ENCODE data around the gene GSE1.

GSE1 gene

GRCh38 chr16:85676466-85676865 lies 63.3 kb downstream of the GSE1 start:
- no peak for DNase-seq (ENCODE audit: low read depth in 2 of 2)

DNA sequence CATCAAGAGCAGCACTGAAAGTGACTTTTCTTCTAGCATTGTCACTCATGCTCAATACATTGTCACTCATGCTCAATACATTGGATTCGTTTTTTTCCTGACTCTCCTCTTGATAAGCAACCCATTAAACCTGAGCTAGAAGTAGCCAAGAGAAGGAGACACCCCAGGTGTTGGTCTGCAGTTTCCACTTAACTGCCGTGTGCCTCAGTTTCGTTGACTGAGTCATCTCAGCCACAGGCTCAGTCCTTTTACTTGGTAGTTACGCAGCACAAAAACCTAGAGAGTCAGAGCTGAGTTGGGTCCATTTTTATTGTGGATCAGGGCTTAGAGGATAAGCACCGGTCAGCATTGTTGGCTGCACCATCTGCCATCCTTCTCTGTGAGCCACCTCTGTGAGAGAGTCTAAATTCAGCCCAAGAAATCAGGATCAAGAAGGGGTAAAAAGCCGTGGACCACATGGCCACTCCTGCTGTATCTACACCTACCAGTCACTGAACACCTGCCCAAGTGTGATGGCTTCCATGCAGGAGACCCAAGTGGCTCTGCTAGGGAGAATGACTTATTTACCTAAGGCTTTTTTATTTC lies 64.4 kb downstream of the GSE1 start:
- no peak for DNase-seq (ENCODE audit: low read depth in 2 of 2)

- no peak for DNase-seq (ENCODE audit: low read depth in 2 of 2)
Observed at GRCh38 chr16:85678016-85678415, 64.9 kb downstream of the GSE1 start.

DNA sequence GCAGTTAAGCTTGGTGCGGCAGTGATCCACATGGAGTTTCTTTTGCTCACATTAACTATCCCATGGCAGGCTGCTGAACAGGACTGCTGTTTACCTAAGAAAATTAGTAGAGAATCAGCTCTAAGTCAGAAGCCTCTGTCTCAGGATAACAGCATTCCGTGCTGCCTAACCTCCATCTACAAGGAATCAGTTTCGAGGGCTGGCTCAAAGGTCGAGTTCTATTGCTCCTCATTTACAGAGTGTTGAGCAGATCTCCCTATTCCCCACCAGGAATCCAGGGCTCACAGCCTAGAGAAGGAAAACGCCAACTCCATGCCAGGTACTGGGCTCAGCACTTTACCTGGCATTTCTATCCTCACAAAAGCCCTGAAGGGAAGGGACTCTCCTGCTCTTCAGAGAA lies 65.7 kb downstream of the GSE1 start:
- DNase-seq (ENCODE audit: low read depth in 2 of 2) = no peak

DNA sequence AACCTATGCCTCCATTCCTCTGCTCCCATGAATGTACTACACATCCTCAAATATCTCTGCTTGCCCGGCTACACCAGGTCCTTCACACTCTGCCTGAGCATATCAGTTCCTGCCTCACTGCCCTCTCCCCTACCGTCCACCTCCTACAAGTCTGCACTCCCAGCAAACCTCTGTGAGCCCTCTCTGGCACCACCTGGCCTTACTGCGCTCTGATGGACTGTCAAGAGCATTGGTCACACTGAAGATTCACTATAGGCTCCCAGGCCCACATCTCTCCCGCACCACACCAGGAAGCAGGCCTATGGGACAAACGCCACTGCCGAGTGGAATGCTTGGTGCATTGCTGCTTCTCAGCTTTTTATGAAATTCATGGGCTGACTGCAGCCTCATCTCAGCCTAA lies 66.7 kb downstream of the GSE1 start:
- no peak for DNase-seq (ENCODE audit: low read depth in 2 of 2)

- DNase-seq (ENCODE audit: low read depth in 2 of 2) = no peak
Observed at GRCh38 chr16:85680352-85680944, 67.3 kb downstream of the GSE1 start.

- DNase-seq (ENCODE audit: low read depth in 2 of 2) = no peak
Observed at GRCh38 chr16:85681255-85681654, 68.1 kb downstream of the GSE1 start.

- DNase-seq (ENCODE audit: low read depth in 2 of 2) = no peak
Observed at GRCh38 chr16:85682516-85682915, 69.4 kb downstream of the GSE1 start.

- no peak for DNase-seq (ENCODE audit: low read depth in 2 of 2)
Observed at GRCh38 chr16:85683363-85683762, 70.2 kb downstream of the GSE1 start.

DNA sequence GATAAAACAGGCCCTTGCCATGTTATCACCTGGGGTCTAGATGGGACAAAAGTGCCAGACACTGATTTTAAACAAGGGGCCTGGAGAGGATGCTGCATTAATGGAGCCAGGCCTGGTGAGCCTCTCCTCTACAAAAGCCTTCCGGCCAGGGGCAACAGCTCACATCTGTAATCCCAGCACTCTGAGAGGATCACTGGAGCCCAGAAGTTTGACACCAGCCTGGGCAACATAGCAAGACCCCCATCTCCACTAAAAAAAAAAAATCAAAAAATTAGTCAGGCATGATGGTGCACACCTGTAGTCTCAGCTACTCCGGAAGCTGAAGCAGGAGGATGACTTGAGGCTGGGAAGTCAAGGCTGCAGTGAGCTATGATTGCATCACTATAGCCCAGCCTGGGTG lies 72.1 kb downstream of the GSE1 start:
- DNase-seq (ENCODE audit: low read depth in 2 of 2) = no peak

DNA sequence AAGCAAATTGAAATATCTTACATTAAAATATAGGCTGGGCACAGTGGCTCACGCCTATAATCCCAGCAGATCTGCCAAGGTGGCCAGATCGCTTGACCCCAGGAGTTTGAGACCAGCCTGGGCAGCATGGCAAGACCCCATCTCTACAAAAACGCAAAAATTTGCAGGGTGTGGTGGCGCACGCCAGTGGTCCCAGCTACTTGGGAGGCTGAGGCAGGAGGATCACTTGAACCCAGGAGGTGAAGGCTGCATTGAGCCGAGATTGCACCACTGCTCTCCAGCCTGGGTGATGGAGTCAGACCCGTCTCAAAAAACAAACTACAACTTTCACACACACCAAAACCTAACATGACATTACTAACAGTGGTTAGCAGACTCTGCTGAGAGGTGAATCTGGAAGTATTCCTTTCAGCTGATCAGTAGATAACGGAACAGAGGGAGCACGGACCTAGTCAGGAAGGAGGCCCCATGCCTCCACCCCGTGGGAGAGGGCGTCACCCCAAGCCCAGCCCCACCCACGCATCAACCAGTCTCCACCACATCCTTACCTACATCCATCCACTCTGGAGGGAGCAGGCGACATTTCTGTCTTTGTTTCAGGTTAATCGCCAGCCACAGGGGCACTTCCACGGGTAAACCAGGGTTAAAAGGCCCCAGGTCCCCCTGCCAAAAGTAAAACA lies 73.9 kb downstream of the GSE1 start:
- DNase-seq (ENCODE audit: low read depth in 2 of 2) = no peak

- no peak for DNase-seq (ENCODE audit: low read depth in 2 of 2)
Observed at GRCh38 chr16:85687651-85688471, 74.7 kb downstream of the GSE1 start.

DNA sequence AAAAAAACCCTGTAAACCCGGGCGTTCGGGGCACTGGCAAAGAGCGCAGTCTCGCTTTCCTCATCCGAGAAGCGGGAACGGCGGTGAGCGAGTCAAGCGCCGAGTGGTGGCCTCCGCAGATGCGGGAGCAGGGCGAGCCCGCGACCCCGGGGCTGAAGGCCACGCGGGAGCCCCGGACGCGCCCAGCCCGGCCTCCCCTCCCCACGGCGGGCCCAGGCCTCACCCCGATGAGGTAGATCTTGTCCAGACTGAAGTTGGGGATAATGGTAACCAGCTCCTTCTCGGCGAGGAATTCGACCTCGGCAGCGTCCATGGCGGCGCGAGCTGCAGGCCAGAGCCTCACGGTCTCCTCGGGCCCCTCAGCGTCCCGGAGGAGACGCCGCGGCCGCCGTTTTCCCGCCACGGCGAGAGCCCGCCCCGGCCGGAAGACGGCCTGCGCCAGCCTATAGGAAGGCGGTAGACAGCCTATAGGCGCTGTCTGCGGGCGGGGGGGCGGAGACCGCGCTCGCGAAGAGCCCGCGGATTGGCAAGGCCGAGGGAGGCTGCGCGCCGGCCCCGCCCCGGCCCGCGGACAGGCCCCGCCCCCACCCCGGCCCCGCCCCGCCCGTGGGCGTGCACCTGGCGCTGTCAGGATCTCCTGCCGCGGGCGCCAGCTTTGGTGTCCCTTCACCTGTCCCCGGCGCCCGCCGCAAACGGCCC lies 75.6 kb downstream of the GSE1 start, which contains the start of gene GINS2:
Gene GINS2 (minus strand): TSS at position 369 of the 699 bp plus-strand sequence. CDS start 56 bp downstream, at position 313.
- DNase-seq (ENCODE audit: low read depth in 2 of 2) = peak; percentile 77 to 83

DNA sequence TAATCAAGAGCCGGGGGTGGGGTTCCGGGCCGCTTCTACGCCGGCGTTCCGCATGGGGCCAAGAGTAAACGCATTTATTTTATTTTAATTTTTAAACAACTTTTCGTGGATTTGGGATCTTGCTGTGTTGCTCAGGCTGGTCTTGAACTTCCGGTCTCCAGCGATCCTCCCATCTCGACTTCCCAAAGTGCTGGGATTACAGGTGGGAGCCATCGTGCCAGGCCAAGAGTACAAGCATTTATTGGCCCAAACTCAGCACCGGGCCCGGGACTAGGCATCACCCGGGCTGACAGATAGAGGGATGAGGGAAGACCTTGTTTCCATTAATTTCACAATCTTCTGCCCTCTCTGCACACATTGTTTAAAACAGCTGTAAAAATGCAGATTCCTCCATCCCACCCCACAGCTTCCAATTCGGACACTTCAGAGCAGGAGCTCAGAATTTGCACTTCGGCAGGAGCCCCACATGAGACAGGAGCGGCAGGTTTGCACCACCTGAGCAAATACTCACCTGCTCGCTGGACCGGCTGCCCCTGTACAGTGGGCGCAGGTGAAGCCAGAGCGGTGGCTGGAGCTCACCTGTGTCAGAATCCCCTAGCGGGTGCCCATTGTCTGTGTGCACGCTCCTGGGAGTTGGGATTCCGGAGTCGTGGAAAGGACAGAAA lies 76.3 kb downstream of the GSE1 start:
- no peak for DNase-seq (ENCODE audit: low read depth in 2 of 2)

GRCh38 chr16:85689950-85690320 lies 76.8 kb downstream of the GSE1 start:
- no peak for DNase-seq (ENCODE audit: low read depth in 2 of 2)

DNA sequence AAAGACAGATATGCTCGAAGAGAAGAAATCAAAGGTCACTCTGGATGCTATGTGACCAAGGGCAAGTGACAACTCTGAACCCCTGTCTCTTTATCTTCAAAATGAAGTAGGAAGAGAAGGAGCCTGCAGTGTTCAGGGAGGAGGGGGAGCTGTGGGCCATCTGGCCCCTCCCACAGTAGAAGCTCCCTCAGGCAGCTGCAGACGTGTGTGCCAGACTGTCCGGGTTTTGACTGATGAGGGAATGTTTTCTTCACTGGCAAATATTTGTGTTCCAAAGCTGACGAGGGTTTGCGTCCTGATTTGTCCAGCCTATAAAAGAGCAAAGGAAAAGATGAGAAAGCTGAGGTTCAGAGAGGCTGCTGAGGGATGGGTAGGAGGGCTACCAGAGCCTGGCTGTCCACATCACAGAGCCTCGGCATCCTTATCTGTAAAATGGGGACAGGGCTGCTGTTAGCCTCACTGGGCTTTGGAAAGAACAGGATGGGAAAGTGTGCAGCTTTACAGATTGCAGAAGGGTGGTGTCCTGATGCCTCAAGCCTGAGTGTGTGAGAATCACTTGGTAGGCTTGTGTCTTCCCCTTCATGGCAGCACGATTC lies 77.4 kb downstream of the GSE1 start:
- DNase-seq (ENCODE audit: low read depth in 2 of 2) = no peak

GRCh38 chr16:85695196-85696128 lies 82.3 kb downstream of the GSE1 start:
- DNase-seq (ENCODE audit: low read depth in 2 of 2) = no peak

GRCh38 chr16:85696781-85697180 lies 83.7 kb downstream of the GSE1 start:
- no peak for DNase-seq (ENCODE audit: low read depth in 2 of 2)

DNA sequence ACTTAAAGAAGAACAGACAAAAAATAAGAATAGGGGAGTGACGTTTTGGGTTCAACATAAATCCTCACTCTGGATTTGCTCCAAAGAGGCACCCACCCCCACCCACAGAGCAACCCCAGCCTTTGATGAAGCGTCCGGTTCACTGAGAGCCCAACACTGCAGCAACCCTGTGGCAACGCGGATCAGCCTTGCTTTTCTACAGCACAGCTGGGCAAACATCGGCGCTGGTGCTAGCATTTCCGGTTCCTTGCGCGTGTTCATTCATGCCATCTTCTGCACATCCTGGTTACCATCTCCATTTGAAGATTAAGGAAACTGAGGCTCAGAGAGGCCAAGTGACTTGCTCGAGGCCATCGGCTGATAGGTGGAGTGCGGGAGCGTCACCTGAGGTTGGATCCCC lies 84.3 kb downstream of the GSE1 start:
- no peak for DNase-seq (ENCODE audit: low read depth in 2 of 2)

- no peak for DNase-seq (ENCODE audit: low read depth in 2 of 2)
Observed at GRCh38 chr16:85698459-85698891, 85.4 kb downstream of the GSE1 start.

All from stimulated activated CD8-positive, alpha-beta memory T cell treated with anti-CD3 and anti-CD28 coated beads, Interleukin-2, amount 100 ng/mL, for 1 hour (primary cell).